Psoas muscle (tissue), 8 donors: ENCODE measurements around the gene TMEM163. TPM values are rescaled to one million over a fixed set of nuclear protein-coding genes. Genes with fewer than 3 reads are reported as not detected.

ENCODE experiments used
- ATAC-seq, 4 donors: fragments of 200-7000 bp; cut with Tn5 transposase; one replicate each; pipeline ENCODE4 v1.9.1; 2020; ENCODE audit warnings: moderate library complexity in 3 of 4, mild to moderate bottlenecking in 2 of 4
- DNase-seq, 2 donors: peaks; one replicate each; pipeline ENCODE4 v3.0.0-alpha.2; 2020
- H3K27ac ChIP-seq: fragments of 200-600 bp; one replicate; pipeline ENCODE4 v1.8.0; 2022
- H3K27me3 ChIP-seq, 3 donors: fragments of 200-600 bp in 1 of 3; one replicate each; pipeline versions ENCODE4 v1.6.1 to v1.8.0; 2013 to 2022; ENCODE audit warnings: low read length in 2 of 3, mild to moderate bottlenecking in 2 of 3, moderate library complexity in 1 of 3; ENCODE audit not compliant: insufficient read depth in 3 of 3
- H3K36me3 ChIP-seq, 2 donors: fragments of 200-600 bp in 1 of 2; one replicate each; pipeline versions ENCODE4 v1.6.1 to v1.8.0; 2013 to 2022; ENCODE audit warnings: low read depth in 1 of 2, mild to moderate bottlenecking in 1 of 2, moderate library complexity in 1 of 2; ENCODE audit not compliant: insufficient read depth in 1 of 2
- H3K4me1 ChIP-seq: fragments of 200-600 bp; one replicate; pipeline ENCODE4 v1.8.0; 2022
- H3K4me3 ChIP-seq: fragments of 200-600 bp; one replicate; pipeline ENCODE4 v1.8.0; 2022; ENCODE audit warnings: mild to moderate bottlenecking
- H3K9me3 ChIP-seq: fragments of 200-600 bp; one replicate; pipeline ENCODE4 v1.8.0; 2022
- CTCF ChIP-seq: fragments of 200-600 bp; IDR thresholded peaks from one replicate; pipeline ENCODE4 v1.8.0; 2022; ENCODE audit warnings: antibody characterized with exemption
- WGBS, 3 donors: extraction: QIAGEN DNeasy Blood & Tissue Kit; methylation state at CpG; one replicate each; pipeline versions ENCODE4 v1.1.6 to v1.1.7; 2013; 5-methylcytosine and 5-hydroxymethylcytosine counted together
- intact Hi-C, 2 donors: fragments of 100-400 bp; cut with DNase I; formaldehyde crosslinking; loops; one replicate each; pipeline versions ENCODE4 v1.11.0 to v1.14.2; 2022
- polyA plus RNA-seq, 3 donors: library from polyadenylated mRNA; stranded (reverse); fragments of 200-250 nt; gene quantifications; one replicate each; pipeline ENCODE4 v1.2.3, GENCODE V29; 2013
- total RNA-seq, 4 donors: library from RNA; stranded (reverse); fragmentation: NEBNext Ultra II Directional in 2 of 4; extraction: Animal tissue kit (Norgen Biotek cat#: 25700) in 2 of 4; gene quantifications; one replicate each; pipeline versions ENCODE4 v1.2.1 to v1.2.4, GENCODE V29; 2021 to 2023
- donor health status: healthy with polysubstance abuse.
- donor health status: DM: no; HTN: no; CAD: no; lungs with moderate emphysema.
- donor health status: Bipolar disorder and iron deficiency.
- donor health status: healthy.
- donor health status: DM: yes; HTN: yes; CAD: no.
- donor health status: DM: no; HTN: no; CAD: no.
- donor health status: DM: no; HTN: no; CAD: no.
- donor health status: DM: yes; HTN: yes; CAD: no.

TMEM163 gene
- total and polyA plus RNA-seq, 7 donors, result 0.17 to 0.52 (median 0.28) TPM; not detected in 1

- 97 to 98% (median 97%) methylated on average over 3 of the region's 3 CpGs for WGBS, 3 donors
- Histone ChIP-seq H3K9me3 (no peaks in the 10 kb centered on the region), H3K36me3 (no peaks in the 10 kb centered on the region), H3K27me3 (peaks cover 0 to 1% (median 0%) of the 10 kb centered on the region in 3 donors), H3K4me1 (no peaks in the 10 kb centered on the region), H3K4me3 (no peak overlapping the region), H3K27ac (no peak overlapping the region)
- intact Hi-C loops, result no loop called here
- DNase-seq (no peak), ATAC-seq (no peak)
- no peak for TF ChIP-seq CTCF
These were observed 286.3 kb downstream of the TMEM163 start for GRCh38 chr2:134432435-134432883.

- Histone ChIP-seq H3K36me3 (no peaks in the 10 kb centered on the region), H3K4me3 (no peak overlapping the region), H3K9me3 (no peaks in the 10 kb centered on the region), H3K27ac (no peak overlapping the region), H3K4me1 (no peaks in the 10 kb centered on the region), H3K27me3 (peaks cover 0 to 1% (median 0%) of the 10 kb centered on the region in 3 donors)
- WGBS, 3 donors, result 90 to 97% (median 96%) methylated on average over 2 of the region's 2 CpGs
- ATAC-seq, result no peak
- DNase-seq, result no peak
- TF ChIP-seq CTCF, result no peak
- intact Hi-C loops, result no loop called here
These were observed 286.9 kb downstream of the TMEM163 start for GRCh38 chr2:134431838-134432434.

GRCh38 chr2:134429886-134430285 lies 288.9 kb downstream of the TMEM163 start:
- Histone ChIP-seq H3K27ac (no peak overlapping the region), H3K4me3 (no peak overlapping the region), H3K36me3 (no peaks in the 10 kb centered on the region), H3K27me3 (no peaks in the 10 kb centered on the region), H3K4me1 (no peaks in the 10 kb centered on the region), H3K9me3 (no peaks in the 10 kb centered on the region)
- DNase-seq (no peak), ATAC-seq (no peak)
- 77 to 90% (median 80%) methylated on average over 4 of the region's 4 CpGs for WGBS, 3 donors
- intact Hi-C loops, result no loop called here
- no peak for TF ChIP-seq CTCF

GRCh38 chr2:134426721-134427120 lies 292.1 kb downstream of the TMEM163 start:
- Histone ChIP-seq H3K4me3 (no peak overlapping the region), H3K27me3 (no peaks in the 10 kb centered on the region), H3K27ac (no peak overlapping the region), H3K9me3 (no peaks in the 10 kb centered on the region), H3K36me3 (no peaks in the 10 kb centered on the region), H3K4me1 (peaks cover 1% of the 10 kb centered on the region)
- no peak for TF ChIP-seq CTCF
- intact Hi-C loops, result no loop called here
- WGBS, 3 donors, result 68 to 87% (median 75%) methylated on average over 3 of the region's 3 CpGs
- ATAC-seq (no peak), DNase-seq (no peak)
